ENCODE data around the gene ERCC5.

ERCC5 gene

GRCh38 chr13:102897371-102898138 is 51.7 kb downstream of the ERCC5 start:
- no peaks in the 10 kb centered on the region for H3K9me3 Mint-ChIP-seq
- H3K4me3 Mint-ChIP-seq: no peak overlapping the region
- H3K27ac Mint-ChIP-seq: no peak overlapping the region
- H3K27me3 Mint-ChIP-seq: no peaks in the 10 kb centered on the region
- no peaks in the 10 kb centered on the region for H3K4me1 Mint-ChIP-seq (ENCODE audit: low read depth)
- H3K36me3 Mint-ChIP-seq (ENCODE audit: low read depth): no peaks in the 10 kb centered on the region

GRCh38 chr13:102900193-102900608 is 54.4 kb downstream of the ERCC5 start:
- no peaks in the 10 kb centered on the region for H3K4me1 Mint-ChIP-seq (ENCODE audit: low read depth)
- no peak overlapping the region for H3K27ac Mint-ChIP-seq
- H3K9me3 Mint-ChIP-seq: no peaks in the 10 kb centered on the region
- H3K27me3 Mint-ChIP-seq: no peaks in the 10 kb centered on the region
- no peak overlapping the region for H3K4me3 Mint-ChIP-seq
- no peaks in the 10 kb centered on the region for H3K36me3 Mint-ChIP-seq (ENCODE audit: low read depth)

- H3K4me1 Mint-ChIP-seq (ENCODE audit: low read depth): no peaks in the 10 kb centered on the region
- no peak overlapping the region for H3K27ac Mint-ChIP-seq
- H3K27me3 Mint-ChIP-seq: no peaks in the 10 kb centered on the region
- no peaks in the 10 kb centered on the region for H3K36me3 Mint-ChIP-seq (ENCODE audit: low read depth)
- H3K4me3 Mint-ChIP-seq: no peak overlapping the region
- H3K9me3 Mint-ChIP-seq: no peaks in the 10 kb centered on the region
Measured at GRCh38 chr13:102901056-102901455, 55.2 kb downstream of the ERCC5 start.

GRCh38 chr13:102901615-102902305 is 55.9 kb downstream of the ERCC5 start:
- no peak overlapping the region for H3K27ac Mint-ChIP-seq
- H3K36me3 Mint-ChIP-seq (ENCODE audit: low read depth): no peaks in the 10 kb centered on the region
- peaks cover under 1% of the 10 kb centered on the region for H3K27me3 Mint-ChIP-seq
- no peak overlapping the region for H3K4me3 Mint-ChIP-seq
- H3K9me3 Mint-ChIP-seq: no peaks in the 10 kb centered on the region
- H3K4me1 Mint-ChIP-seq (ENCODE audit: low read depth): no peaks in the 10 kb centered on the region

- Mint-ChIP-seq H3K27me3 (peaks cover 6% of the 10 kb centered on the region), H3K4me3 (no peak overlapping the region), H3K9me3 (no peaks in the 10 kb centered on the region), H3K27ac (no peak overlapping the region), H3K4me1 (ENCODE audit: low read depth) (no peaks in the 10 kb centered on the region), H3K36me3 (ENCODE audit: low read depth) (no peaks in the 10 kb centered on the region)
Measured at GRCh38 chr13:102902789-102903347, 57.0 kb downstream of the ERCC5 start.

GRCh38 chr13:102903659-102904407 is 58.0 kb downstream of the ERCC5 start:
- H3K9me3 Mint-ChIP-seq: no peaks in the 10 kb centered on the region
- no peaks in the 10 kb centered on the region for H3K36me3 Mint-ChIP-seq (ENCODE audit: low read depth)
- peaks cover 11% of the 10 kb centered on the region for H3K27me3 Mint-ChIP-seq
- no peak overlapping the region for H3K27ac Mint-ChIP-seq
- no peak overlapping the region for H3K4me3 Mint-ChIP-seq
- no peaks in the 10 kb centered on the region for H3K4me1 Mint-ChIP-seq (ENCODE audit: low read depth)

- H3K4me1 Mint-ChIP-seq (ENCODE audit: low read depth): no peaks in the 10 kb centered on the region
- H3K4me3 Mint-ChIP-seq: no peak overlapping the region
- H3K9me3 Mint-ChIP-seq: no peaks in the 10 kb centered on the region
- H3K27ac Mint-ChIP-seq: no peak overlapping the region
- no peaks in the 10 kb centered on the region for H3K36me3 Mint-ChIP-seq (ENCODE audit: low read depth)
- peaks cover 11% of the 10 kb centered on the region for H3K27me3 Mint-ChIP-seq
Measured at GRCh38 chr13:102904408-102904862, 58.6 kb downstream of the ERCC5 start.

- Mint-ChIP-seq H3K4me1 (ENCODE audit: low read depth) (no peaks in the 10 kb centered on the region), H3K36me3 (ENCODE audit: low read depth) (no peaks in the 10 kb centered on the region), H3K27ac (no peak overlapping the region), H3K4me3 (no peak overlapping the region), H3K9me3 (no peaks in the 10 kb centered on the region), H3K27me3 (peaks cover 20% of the 10 kb centered on the region)
Measured at GRCh38 chr13:102905905-102906771, 60.3 kb downstream of the ERCC5 start.

GRCh38 chr13:102907016-102907756 is 61.4 kb downstream of the ERCC5 start:
- H3K9me3 Mint-ChIP-seq: no peaks in the 10 kb centered on the region
- no peak overlapping the region for H3K4me3 Mint-ChIP-seq
- H3K27ac Mint-ChIP-seq: no peak overlapping the region
- no peaks in the 10 kb centered on the region for H3K4me1 Mint-ChIP-seq (ENCODE audit: low read depth)
- H3K36me3 Mint-ChIP-seq (ENCODE audit: low read depth): no peaks in the 10 kb centered on the region
- H3K27me3 Mint-ChIP-seq: peaks cover 20% of the 10 kb centered on the region

GRCh38 chr13:102907886-102908515 is 62.2 kb downstream of the ERCC5 start:
- H3K36me3 Mint-ChIP-seq (ENCODE audit: low read depth): no peaks in the 10 kb centered on the region
- no peaks in the 10 kb centered on the region for H3K9me3 Mint-ChIP-seq
- H3K4me1 Mint-ChIP-seq (ENCODE audit: low read depth): no peaks in the 10 kb centered on the region
- no peak overlapping the region for H3K4me3 Mint-ChIP-seq
- H3K27me3 Mint-ChIP-seq: peaks cover 20% of the 10 kb centered on the region
- H3K27ac Mint-ChIP-seq: no peak overlapping the region

- Mint-ChIP-seq H3K9me3 (no peaks in the 10 kb centered on the region), H3K27me3 (peaks cover 29% of the 10 kb centered on the region), H3K27ac (no peak overlapping the region), H3K4me3 (no peak overlapping the region), H3K4me1 (ENCODE audit: low read depth) (no peaks in the 10 kb centered on the region), H3K36me3 (ENCODE audit: low read depth) (no peaks in the 10 kb centered on the region)
Measured at GRCh38 chr13:102909971-102910370, 64.1 kb downstream of the ERCC5 start.

- Mint-ChIP-seq H3K27ac (no peak overlapping the region), H3K9me3 (no peaks in the 10 kb centered on the region), H3K27me3 (peaks cover 29% of the 10 kb centered on the region), H3K4me1 (ENCODE audit: low read depth) (no peaks in the 10 kb centered on the region), H3K4me3 (no peak overlapping the region), H3K36me3 (ENCODE audit: low read depth) (no peaks in the 10 kb centered on the region)
Measured at GRCh38 chr13:102911336-102911735, 65.5 kb downstream of the ERCC5 start.

GRCh38 chr13:102912599-102912998 is 66.8 kb downstream of the ERCC5 start:
- H3K36me3 Mint-ChIP-seq (ENCODE audit: low read depth): no peaks in the 10 kb centered on the region
- H3K27ac Mint-ChIP-seq: no peak overlapping the region
- H3K9me3 Mint-ChIP-seq: no peaks in the 10 kb centered on the region
- peaks cover 32% of the 10 kb centered on the region for H3K27me3 Mint-ChIP-seq
- H3K4me3 Mint-ChIP-seq: no peak overlapping the region
- H3K4me1 Mint-ChIP-seq (ENCODE audit: low read depth): no peaks in the 10 kb centered on the region
